Stimulated activated CD4-positive, alpha-beta T cell treated with anti-CD3 and anti-CD28 coated beads, TNF-alpha, amount 100 ng/mL, for 4 hours (primary cell): ENCODE results near the gene RSPH3.

ENCODE experiments used
- DNase-seq, 3 experiments: peaks; one replicate each; pipeline ENCODE4 v3.0.0-alpha.2; 2020; ENCODE audit warnings: low read depth in 3 of 3

Gene RSPH3

GRCh38 chr6:158933079-158933595 is 66.9 kb downstream of the RSPH3 start:
- DNase-seq, result no peak

GRCh38 chr6:158928068-158928467 is 71.9 kb downstream of the RSPH3 start:
- no peak for DNase-seq

GRCh38 chr6:158926414-158926813 is 73.6 kb downstream of the RSPH3 start:
- no peak for DNase-seq

DNA sequence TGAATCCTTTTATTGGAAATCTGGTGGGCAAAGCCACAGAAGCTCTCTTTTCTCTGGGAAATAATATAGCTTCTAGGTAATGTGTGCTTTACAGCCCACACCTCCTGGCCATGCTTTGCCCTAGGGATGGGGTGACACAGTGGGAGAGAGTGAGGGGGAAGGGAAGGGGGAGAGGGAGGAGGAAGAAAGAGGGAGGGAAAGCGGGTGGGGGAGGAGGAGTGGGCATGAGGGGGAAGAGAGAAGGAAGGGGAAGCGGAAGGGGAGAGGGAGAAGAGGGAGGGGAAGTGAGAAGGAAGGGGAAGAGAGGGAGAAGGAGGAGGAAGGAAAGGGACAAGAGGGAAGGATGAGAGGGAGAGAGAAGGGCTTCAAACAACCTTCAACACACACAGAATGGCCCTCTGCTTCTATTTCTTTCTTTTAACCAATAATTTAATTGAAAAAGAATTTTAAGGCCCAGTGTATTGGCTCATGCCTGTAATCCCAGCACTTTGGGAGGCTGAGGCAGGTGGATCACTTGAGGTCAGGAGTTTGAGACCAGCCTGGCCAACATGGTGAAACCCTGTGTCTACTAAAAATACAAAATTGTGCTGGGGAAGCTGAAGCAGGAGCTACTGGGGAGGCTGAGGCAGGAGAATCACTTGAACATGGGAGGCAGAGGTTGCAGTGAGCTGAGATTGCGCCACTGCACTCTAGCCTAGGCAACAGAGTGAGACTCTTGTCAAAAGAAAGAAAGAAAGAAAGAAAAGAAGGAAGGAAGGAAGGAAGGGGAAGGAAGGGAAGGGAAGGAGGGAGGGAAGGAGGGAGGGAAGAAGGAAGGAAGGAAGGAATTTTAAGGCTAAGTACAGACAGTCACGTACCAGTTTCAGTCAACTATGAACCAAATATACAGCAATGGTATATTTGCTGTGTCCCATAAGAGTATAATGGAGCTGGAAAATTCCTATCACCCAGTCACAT is 75.2 kb downstream of the RSPH3 start:
- DNase-seq, result no peak

GRCh38 chr6:158923805-158924498 is 76.0 kb downstream of the RSPH3 start:
- DNase-seq, result no peak
